SK-N-SH (cell line): ENCODE results near the gene PEX10. TPM values are rescaled to one million over a fixed set of nuclear protein-coding genes. Genes with fewer than 3 reads are reported as not detected.

Experiments
- CTCF ChIA-PET: fragments of 300-600, 350-600 bp; formaldehyde crosslinking; extraction: SDS; loops from one replicate; lab custom pipeline; 2021; lab: Yijun Ruan, JAX
- POLR2A ChIA-PET: fragments of 350-600 bp; sonication (Branson Sonifier 250); formaldehyde crosslinking; extraction: SDS; loops from one replicate; lab custom pipeline; 2020; ENCODE audit warnings: antibody characterized with exemption, inconsistent platforms; lab: Yijun Ruan, JAX
- DNase-seq: peaks from one replicate; pipeline ENCODE4 v3.0.0; 2012
- H2AFZ ChIP-seq: fragments of 200-600 bp; sonication (generic); 2 replicates; pipeline ENCODE4 v1.8.1; 2016; ENCODE audit warnings: antibody characterized with exemption, mild to moderate bottlenecking, low read depth
- H3F3A ChIP-seq: fragments of 200-600 bp; sonication (generic); replicated peaks from 2 replicates; pipeline ENCODE3; 2016; ENCODE audit warnings: antibody characterized with exemption, mild to moderate bottlenecking; ENCODE audit not compliant: insufficient read depth
- H3K27ac ChIP-seq, 2 experiments: fragments of 200-500 bp in 1 of 2; fragments of 200-600 bp in 1 of 2; sonication (Bioruptor generic) in 1 of 2; sonication (generic), shearing (Covaris generic) in 1 of 2; 2 replicates each; pipeline versions ENCODE4 v1.5.1 to v1.6.1; 2014 to 2016; ENCODE audit warnings: low read depth in 2 of 2, inconsistent platforms in 1 of 2, low read length in 1 of 2, mild to moderate bottlenecking in 1 of 2, mixed read lengths in 1 of 2
- H3K27me3 ChIP-seq: fragments of 200-600 bp; sonication (generic), shearing (Covaris generic); 2 replicates; pipeline ENCODE4 v1.6.1; 2016; ENCODE audit warnings: mixed run types; ENCODE audit not compliant: insufficient read depth
- H3K36me3 ChIP-seq, 2 experiments: fragments of 200-500 bp in 1 of 2; fragments of 200-600 bp in 1 of 2; sonication (Bioruptor generic) in 1 of 2; sonication (generic) in 1 of 2; replicated peaks in 1 of 2; 2 replicates each; pipeline versions ENCODE3 to v1.5.1; 2014 to 2016; ENCODE audit warnings: low read length in 1 of 2, mild to moderate bottlenecking in 1 of 2; ENCODE audit not compliant: insufficient read depth in 2 of 2, control insufficient read depth in 1 of 2
- H3K4me1 ChIP-seq, 2 experiments: fragments of 200-500 bp in 1 of 2; fragments of 200-600 bp in 1 of 2; sonication (Bioruptor generic) in 1 of 2; sonication (generic), shearing (Covaris generic) in 1 of 2; 2 replicates each; pipeline versions ENCODE4 v1.5.1 to v1.6.1; 2014 to 2016; ENCODE audit warnings: low read depth in 1 of 2, low read length in 1 of 2, mixed run types in 1 of 2; ENCODE audit not compliant: insufficient read depth in 2 of 2, control insufficient read depth in 1 of 2
- H3K4me2 ChIP-seq: fragments of 200-600 bp; sonication (generic), shearing (Covaris generic); 2 replicates; pipeline ENCODE4 v1.6.1; 2017; ENCODE audit warnings: mixed run types
- H3K4me3 ChIP-seq, 2 experiments: fragments of 200-500 bp in 1 of 2; fragments of 200-600 bp in 1 of 2; sonication (Bioruptor generic) in 1 of 2; sonication (generic), shearing (Covaris generic) in 1 of 2; 2 replicates each; pipeline versions ENCODE4 v1.5.1 to v1.8.1; 2014 to 2016; ENCODE audit warnings: low read depth in 2 of 2, inconsistent platforms in 1 of 2, low read length in 1 of 2, mild to moderate bottlenecking in 1 of 2, mixed read lengths in 1 of 2, moderate library complexity in 1 of 2
- H3K79me2 ChIP-seq: fragments of 200-600 bp; sonication (generic); 2 replicates; pipeline ENCODE4 v1.8.1; 2017; ENCODE audit warnings: mild to moderate bottlenecking; ENCODE audit not compliant: insufficient read depth
- H3K9ac ChIP-seq: fragments of 200-600 bp; sonication (generic); 2 replicates; pipeline ENCODE4 v1.6.1; 2017; ENCODE audit warnings: mixed run types
- H3K9me2 ChIP-seq: fragments of 200-600 bp; sonication (generic); 2 replicates; pipeline ENCODE4 v1.6.1; 2017; ENCODE audit warnings: mixed run types
- H3K9me3 ChIP-seq: fragments of 200-600 bp; sonication (generic); 2 replicates; pipeline ENCODE4 v1.6.1; 2017; ENCODE audit warnings: mixed run types, mild to moderate bottlenecking, moderate library complexity
- H4K20me1 ChIP-seq: fragments of 200-600 bp; sonication (generic); 2 replicates; pipeline ENCODE4 v1.6.1; 2017; ENCODE audit warnings: mild to moderate bottlenecking, mixed run types; ENCODE audit not compliant: insufficient read depth
- CHD2 ChIP-seq: fragments of 150-350 bp; IDR thresholded peaks from 2 replicates; pipeline ENCODE4 v1.6.1; 2018; ENCODE audit warnings: low read length; ENCODE audit not compliant: partially characterized antibody
- ELF1 ChIP-seq: IDR thresholded peaks from 2 replicates; pipeline ENCODE4 v1.4.0; 2012
- EP300 ChIP-seq, 2 experiments: IDR thresholded peaks; 2 replicates each; pipeline versions ENCODE4 v1.4.0 to v1.6.1; 2012; ENCODE audit warnings: borderline replicate concordance in 1 of 2, low read depth in 1 of 2, low read length in 1 of 2
- FOXM1 ChIP-seq: IDR thresholded peaks from 2 replicates; pipeline ENCODE4 v1.4.0; 2012; ENCODE audit warnings: low read depth, mild to moderate bottlenecking
- GABPA ChIP-seq: IDR thresholded peaks from 2 replicates; pipeline ENCODE4 v1.4.0; 2012; ENCODE audit warnings: low read depth, mild to moderate bottlenecking
- GATA2 ChIP-seq: sonication (generic); formaldehyde crosslinking; IDR thresholded peaks from 2 replicates; pipeline ENCODE4 v1.5.0; 2020; ENCODE audit warnings: mild to moderate bottlenecking, missing genetic modification reagents
- IRF3 ChIP-seq: fragments of 150-350 bp; IDR thresholded peaks from 2 replicates; pipeline ENCODE4 v1.6.1; 2016; ENCODE audit warnings: mild to moderate bottlenecking, low read depth, low read length
- JUND ChIP-seq: IDR thresholded peaks from 2 replicates; pipeline ENCODE4 v1.4.0; 2012
- MAX ChIP-seq: IDR thresholded peaks from 2 replicates; pipeline ENCODE4 v1.4.0; 2012; ENCODE audit warnings: low read depth
- MEF2A ChIP-seq: IDR thresholded peaks from 2 replicates; pipeline ENCODE4 v1.4.0; 2012; ENCODE audit warnings: low read depth, borderline replicate concordance
- MXI1 ChIP-seq: IDR thresholded peaks from 2 replicates; pipeline ENCODE4 v1.6.1; 2012; ENCODE audit warnings: mild to moderate bottlenecking, low read depth, low read length, improper control_type of control experiment
- NFIC ChIP-seq: IDR thresholded peaks from 2 replicates; pipeline ENCODE4 v1.4.0; 2012; ENCODE audit warnings: borderline replicate concordance
- PBX3 ChIP-seq: IDR thresholded peaks from 2 replicates; pipeline ENCODE4; 2012
- RAD21 ChIP-seq: IDR thresholded peaks from 2 replicates; pipeline ENCODE4 v1.6.1; 2012; ENCODE audit warnings: mild to moderate bottlenecking, low read length
- RCOR1 ChIP-seq: fragments of 150-350 bp; IDR thresholded peaks from 2 replicates; pipeline ENCODE4 v1.6.1; 2017; ENCODE audit warnings: antibody characterized with exemption, low read length
- SIN3A ChIP-seq: IDR thresholded peaks from 2 replicates; pipeline ENCODE4 v1.6.1; 2012; ENCODE audit warnings: low read depth, mild to moderate bottlenecking, low read length, moderate library complexity, borderline replicate concordance
- TEAD4 ChIP-seq: IDR thresholded peaks from 2 replicates; pipeline ENCODE4 v1.4.0; 2012; ENCODE audit warnings: mild to moderate bottlenecking, borderline replicate concordance; ENCODE audit not compliant: insufficient read depth
- USF1 ChIP-seq: IDR thresholded peaks from 2 replicates; pipeline ENCODE4 v1.4.0; 2012; ENCODE audit warnings: low read depth, borderline replicate concordance
- YY1 ChIP-seq: IDR thresholded peaks from 2 replicates; pipeline ENCODE4 v1.4.0; 2012; ENCODE audit warnings: low read depth, mild to moderate bottlenecking
- ZBTB33 ChIP-seq: IDR thresholded peaks from 2 replicates; pipeline ENCODE4 v1.4.0; 2012; ENCODE audit warnings: low read depth, borderline replicate concordance
- WGBS: methylation state at CpG from one replicate; pipeline ENCODE4 v1.1.6; 2017; ENCODE audit warnings: low lambda C conversion rate; 5-methylcytosine and 5-hydroxymethylcytosine counted together
- polyA plus RNA-seq, 3 experiments: library from polyadenylated mRNA; depleted of rRNA; stranded (reverse); fragments of >200 nt; gene quantifications; 2 replicates each; pipeline ENCODE4 v1.2.3, GENCODE V29; 2012

Gene PEX10
- polyA plus RNA-seq, 1 of the 3 experiments (the other 2 are of a cell fraction), result 28.6 TPM

GRCh38 chr1:2386636-2387611 is 25.4 kb downstream of the PEX10 start:
- 98% methylated on average over 13 of the region's 30 CpGs for WGBS
- peaks cover 0 to 7% of the 10 kb centered on the region in 2 experiments; a peak in 1 of 4 replicates for H3K4me1 ChIP-seq
- POLR2A ChIA-PET, result no interaction called here
- H3K79me2 ChIP-seq, result peaks cover 20% of the 10 kb centered on the region; the same call in 1 of the 2 replicates
- no peak overlapping the region for H3K4me3 ChIP-seq
- peaks cover 0 to 16% of the 10 kb centered on the region in 2 experiments for H3K36me3 ChIP-seq
- no peak for TF ChIP-seq JUND
- TF ChIP-seq GATA2, result no peak
- TF ChIP-seq GABPA, result no peak
- no peak for TF ChIP-seq ZBTB33
- no peak for TF ChIP-seq SIN3A
- no peak for TF ChIP-seq RCOR1
- no peak overlapping the region for H3K4me2 ChIP-seq
- no peaks in the 10 kb centered on the region for H3K9me2 ChIP-seq
- CTCF ChIA-PET, result interaction anchor here (0.6 to 7.8 kb wide), 3 partner anchors 9 to 191 kb away, joined by 3 to 64 read pairs (median 3); partner anchors contain the start of gene FAAP20
- H3K9ac ChIP-seq, result no peak overlapping the region
- no peaks in the 10 kb centered on the region for H3K27me3 ChIP-seq
- no peaks in the 10 kb centered on the region for H4K20me1 ChIP-seq
- no peaks in the 10 kb centered on the region for H3K9me3 ChIP-seq
- DNase-seq, result no peak
- H2AFZ ChIP-seq, result no peak overlapping the region
- no peak overlapping the region for H3K27ac ChIP-seq
- H3F3A ChIP-seq, result no peaks in the 10 kb centered on the region

- Histone ChIP-seq H3K4me1 (peaks cover 0 to 12% of the 10 kb centered on the region in 2 experiments; a peak in 1 of 4 replicates), H3K9me2 (no peaks in the 10 kb centered on the region), H3F3A (no peaks in the 10 kb centered on the region), H3K4me2 (no peak overlapping the region), H3K9ac (no peak overlapping the region), H4K20me1 (no peaks in the 10 kb centered on the region), H2AFZ (no peak overlapping the region), H3K36me3 (peaks cover 0 to 16% of the 10 kb centered on the region in 2 experiments), H3K4me3 (no peak overlapping the region), H3K9me3 (no peaks in the 10 kb centered on the region), H3K79me2 (peaks cover 15% of the 10 kb centered on the region; the same call in 1 of the 2 replicates), H3K27ac (no peak overlapping the region), H3K27me3 (no peaks in the 10 kb centered on the region)
- WGBS, result 97% methylated on average over 5 of the region's 19 CpGs
- POLR2A ChIA-PET, result no interaction called here
- no peak for DNase-seq
- CTCF ChIA-PET, result interaction anchor here (1.0 to 10.7 kb wide), 6 partner anchors 27 to 212 kb away, joined by 3 to 292 read pairs (median 26); partner anchors contain the start of genes FAAP20, PEX10 and SKI
- TF ChIP-seq MAX, result no peak
- no peak for TF ChIP-seq EP300 (IDR thresholded peaks at IDR 0.05; ENCODE audit: borderline replicate concordance in 1 of 2, low read depth in 1 of 2, low read length in 1 of 2)
- TF ChIP-seq USF1, result no peak
- no peak for TF ChIP-seq FOXM1
- TF ChIP-seq TEAD4, result no peak
- TF ChIP-seq CHD2, result no peak
- TF ChIP-seq NFIC, result no peak
- TF ChIP-seq PBX3, result no peak
- TF ChIP-seq ELF1, result no peak
- TF ChIP-seq MEF2A, result no peak
- TF ChIP-seq RAD21, result no peak
- no peak for TF ChIP-seq IRF3
- no peak for TF ChIP-seq SIN3A
- TF ChIP-seq GABPA, result no peak
- no peak for TF ChIP-seq MXI1
- no peak for TF ChIP-seq YY1
Measured at GRCh38 chr1:2385606-2386280, 26.6 kb downstream of the PEX10 start.
